ENCODE measurements around the gene UGP2.

The UGP2 gene

DNA sequence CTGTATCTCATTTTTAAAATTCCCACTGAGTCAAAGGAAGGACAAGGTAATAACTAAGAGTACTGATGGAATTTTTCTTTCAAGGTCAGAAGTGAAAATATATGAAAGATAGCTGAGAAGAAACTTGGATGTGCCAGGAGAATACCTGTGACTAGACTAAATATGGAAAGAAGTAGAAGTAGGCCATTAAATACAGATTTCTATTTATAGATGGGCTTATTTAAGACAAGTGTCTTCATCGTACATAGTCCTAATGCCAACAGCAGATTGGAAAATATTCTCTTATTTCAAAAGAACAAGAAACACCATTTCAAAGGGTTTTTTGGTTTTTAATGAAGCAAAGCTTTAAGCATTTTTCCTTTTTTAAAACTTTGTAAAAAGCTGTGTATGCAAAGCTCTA, 22.0 kb downstream of the UGP2 start:
- H3K9me2 ChIP-seq (ENCODE audit: low read depth, low read length) = no peaks in the 10 kb centered on the region
- no peak overlapping the region for H2AFZ ChIP-seq (ENCODE audit: low read length)
- no peaks in the 10 kb centered on the region for H3K27me3 ChIP-seq (ENCODE audit: insufficient read depth, low read length)
- H3K9ac ChIP-seq (ENCODE audit: low read length) = no peak overlapping the region
- no peak overlapping the region for H3K27ac ChIP-seq (ENCODE audit: low read depth, low read length, poor library complexity, severe bottlenecking)
- TF ChIP-seq CTCF (IDR thresholded peaks at IDR 0.05; ENCODE audit: low read length) (no peak), EZH2 (IDR thresholded peaks at IDR 0.05; ENCODE audit: borderline replicate concordance, low read length) (no peak)
- no peak overlapping the region for H3K4me3 ChIP-seq (ENCODE audit: low read depth, low read length, poor library complexity, severe bottlenecking)
- H3F3A ChIP-seq (ENCODE audit: insufficient read depth, low read length) = no peaks in the 10 kb centered on the region
- no peak overlapping the region for H3K4me2 ChIP-seq (ENCODE audit: low read length)
- H3K4me1 ChIP-seq (ENCODE audit: insufficient read depth, low read length, severe bottlenecking) = peaks cover 6% of the 10 kb centered on the region
- 0 out of 2 replicates have a peak, but pooled peaks cover 3% of the 10 kb centered on the region for H3K9me3 ChIP-seq (ENCODE audit: low read length)
- H4K20me1 ChIP-seq (ENCODE audit: insufficient read depth, low read length) = no peaks in the 10 kb centered on the region
- peaks cover 7% of the 10 kb centered on the region; the same call in 1 of the 2 replicates for H3K79me2 ChIP-seq (ENCODE audit: insufficient read depth, low read length)
- H3K36me3 ChIP-seq (ENCODE audit: insufficient read depth, low read length) = peaks cover 83% of the 10 kb centered on the region

DNA sequence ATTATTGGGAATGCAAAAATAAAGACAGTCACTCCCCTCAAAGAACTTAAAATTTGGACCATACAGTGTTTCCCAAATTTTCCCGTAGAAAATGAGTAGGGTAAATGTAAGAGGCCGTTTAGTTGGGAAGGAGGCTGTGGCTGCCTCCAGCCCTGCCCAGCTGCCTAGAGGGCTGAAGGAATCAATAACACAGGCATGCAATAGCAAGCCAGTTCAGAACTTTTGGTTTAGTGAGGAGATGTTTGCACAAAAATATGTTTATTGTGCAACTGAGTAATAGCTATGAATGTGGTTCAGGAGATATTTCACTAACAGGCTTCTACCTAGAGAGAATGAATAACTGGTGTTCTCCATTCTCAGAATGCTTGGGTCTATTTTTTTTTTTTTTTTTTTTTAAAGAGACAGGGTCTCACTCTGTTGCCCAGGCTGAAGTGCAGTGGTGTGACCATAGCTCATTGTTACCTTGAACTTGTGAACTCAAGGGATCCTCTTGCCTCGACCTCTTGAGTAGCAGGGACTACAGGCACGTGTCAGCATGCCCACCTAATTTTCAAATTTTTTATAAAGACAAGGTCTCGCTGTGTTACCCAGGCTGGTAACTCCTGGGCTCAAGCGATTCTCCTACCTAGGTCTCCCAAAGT, 23.6 kb downstream of the UGP2 start:
- TF ChIP-seq EZH2 (IDR thresholded peaks at IDR 0.05; ENCODE audit: borderline replicate concordance, low read length) (no peak), CTCF (IDR thresholded peaks at IDR 0.05; ENCODE audit: low read length) (no peak)
- 0 out of 2 replicates have a peak, but pooled peaks cover 3% of the 10 kb centered on the region for H3K9me3 ChIP-seq (ENCODE audit: low read length)
- H4K20me1 ChIP-seq (ENCODE audit: insufficient read depth, low read length) = no peaks in the 10 kb centered on the region
- peaks cover 6% of the 10 kb centered on the region for H3K4me1 ChIP-seq (ENCODE audit: insufficient read depth, low read length, severe bottlenecking)
- no peak overlapping the region for H3K27ac ChIP-seq (ENCODE audit: low read depth, low read length, poor library complexity, severe bottlenecking)
- no peak overlapping the region for H2AFZ ChIP-seq (ENCODE audit: low read length)
- H3K79me2 ChIP-seq (ENCODE audit: insufficient read depth, low read length) = peaks cover 7% of the 10 kb centered on the region; the same call in 1 of the 2 replicates
- H3K9me2 ChIP-seq (ENCODE audit: low read depth, low read length) = no peaks in the 10 kb centered on the region
- no peak overlapping the region for H3K4me3 ChIP-seq (ENCODE audit: low read depth, low read length, poor library complexity, severe bottlenecking)
- peaks cover 77% of the 10 kb centered on the region for H3K36me3 ChIP-seq (ENCODE audit: insufficient read depth, low read length)
- H3K27me3 ChIP-seq (ENCODE audit: insufficient read depth, low read length) = no peaks in the 10 kb centered on the region
- no peak overlapping the region for H3K4me2 ChIP-seq (ENCODE audit: low read length)
- no peaks in the 10 kb centered on the region for H3F3A ChIP-seq (ENCODE audit: insufficient read depth, low read length)
- no peak overlapping the region for H3K9ac ChIP-seq (ENCODE audit: low read length)

- Histone ChIP-seq H4K20me1 (ENCODE audit: insufficient read depth, low read length) (no peaks in the 10 kb centered on the region), H3K27me3 (ENCODE audit: insufficient read depth, low read length) (no peaks in the 10 kb centered on the region), H3K27ac (ENCODE audit: low read depth, low read length, poor library complexity, severe bottlenecking) (no peak overlapping the region), H3K4me3 (ENCODE audit: low read depth, low read length, poor library complexity, severe bottlenecking) (no peak overlapping the region), H3F3A (ENCODE audit: insufficient read depth, low read length) (no peaks in the 10 kb centered on the region), H3K36me3 (ENCODE audit: insufficient read depth, low read length) (peaks cover 76% of the 10 kb centered on the region), H2AFZ (ENCODE audit: low read length) (no peak overlapping the region), H3K4me1 (ENCODE audit: insufficient read depth, low read length, severe bottlenecking) (peaks cover under 1% of the 10 kb centered on the region), H3K9me2 (ENCODE audit: low read depth, low read length) (no peaks in the 10 kb centered on the region), H3K4me2 (ENCODE audit: low read length) (no peak overlapping the region), H3K79me2 (ENCODE audit: insufficient read depth, low read length) (peaks cover 7% of the 10 kb centered on the region; the same call in 1 of the 2 replicates), H3K9me3 (ENCODE audit: low read length) (0 out of 2 replicates have a peak, but pooled peaks cover 3% of the 10 kb centered on the region), H3K9ac (ENCODE audit: low read length) (no peak overlapping the region)
- TF ChIP-seq EZH2 (IDR thresholded peaks at IDR 0.05; ENCODE audit: borderline replicate concordance, low read length) (no peak), CTCF (IDR thresholded peaks at IDR 0.05; ENCODE audit: low read length) (no peak)
These were observed 24.5 kb downstream of the UGP2 start for GRCh38 chr2:63866009-63866709.
